IMR-90 (cell line): ENCODE data around the gene OR6K3. TPM values are rescaled to one million over a fixed set of nuclear protein-coding genes. Genes with fewer than 3 reads are reported as not detected.

Experiments used
- ATAC-seq: fragments of 200-7000 bp; cut with Tn5 transposase; 2 replicates; pipeline ENCODE4 v1.9.1; 2020; ENCODE audit warnings: low read depth, mild to moderate bottlenecking, moderate library complexity
- BruUV-seq: library from RNA; stranded (reverse); fragments of 400-500 nt; replicated peaks from 2 replicates; lab custom pipeline; 2021; lab: Mats Ljungman, UMichigan
- CTCF ChIA-PET: fragments of 300-600 bp; formaldehyde crosslinking; extraction: SDS; loops from one replicate; lab custom pipeline; 2021; ENCODE audit warnings: antibody characterized with exemption; lab: Yijun Ruan, JAX
- POLR2A ChIA-PET: fragments of 300-600 bp; sonication (Branson Sonifier 250); formaldehyde crosslinking; loops from one replicate; lab custom pipeline; 2022; ENCODE audit warnings: antibody characterized with exemption; ENCODE audit not compliant: unreplicated experiment; lab: Charles Lee
- DNase-seq: peaks from one replicate; pipeline ENCODE4 v3.0.0; 2013
- H2AFZ ChIP-seq: replicated peaks from 2 replicates; pipeline ENCODE3; 2013; ENCODE audit warnings: low read length, mild to moderate bottlenecking; ENCODE audit not compliant: poor library complexity
- H2AK5ac ChIP-seq: 2 replicates; pipeline ENCODE4 v1.6.1; 2013; ENCODE audit warnings: low read depth, low read length, inconsistent platforms
- H2AK9ac ChIP-seq: replicated peaks from 2 replicates; pipeline ENCODE3; 2013; ENCODE audit warnings: mild to moderate bottlenecking, low read depth, low read length, moderate library complexity; ENCODE audit not compliant: poor library complexity
- H2BK120ac ChIP-seq: 2 replicates; pipeline ENCODE4 v1.6.1; 2013; ENCODE audit warnings: low read depth, low read length, inconsistent platforms
- H2BK15ac ChIP-seq: 3 replicates; pipeline ENCODE4 v1.6.1; 2013; ENCODE audit warnings: low read depth, low read length, inconsistent platforms
- H2BK20ac ChIP-seq: 2 replicates; pipeline ENCODE4 v1.6.1; 2013; ENCODE audit warnings: low read depth, mild to moderate bottlenecking, inconsistent platforms, low read length, moderate library complexity
- H2BK5ac ChIP-seq: 2 replicates; pipeline ENCODE4 v1.6.1; 2013; ENCODE audit warnings: mild to moderate bottlenecking, low read depth, low read length, inconsistent platforms; ENCODE audit not compliant: poor library complexity, severe bottlenecking
- H3K14ac ChIP-seq: replicated peaks from 2 replicates; pipeline ENCODE4 v1.6.1; 2013; ENCODE audit warnings: low read depth, low read length, inconsistent platforms
- H3K18ac ChIP-seq: 2 replicates; pipeline ENCODE4 v1.6.1; 2013; ENCODE audit warnings: low read depth, low read length, control low read depth
- H3K23ac ChIP-seq: 2 replicates; pipeline ENCODE4 v1.6.1; 2013; ENCODE audit warnings: low read depth, low read length, inconsistent platforms
- H3K27ac ChIP-seq: 2 replicates; pipeline ENCODE4 v1.5.1; 2013; ENCODE audit warnings: mild to moderate bottlenecking, control low read depth, low read length; ENCODE audit not compliant: insufficient read depth
- H3K27me3 ChIP-seq: 2 replicates; pipeline ENCODE4 v1.6.1; 2013; ENCODE audit warnings: low read length; ENCODE audit not compliant: control insufficient read depth, insufficient read depth
- H3K36me3 ChIP-seq: 2 replicates; pipeline ENCODE4 v1.6.1; 2013; ENCODE audit warnings: low read length, mixed read lengths; ENCODE audit not compliant: control insufficient read depth, insufficient read depth
- H3K4ac ChIP-seq: 2 replicates; pipeline ENCODE4 v1.6.1; 2013; ENCODE audit warnings: low read depth, low read length, inconsistent platforms
- H3K4me1 ChIP-seq: 2 replicates; pipeline ENCODE4 v1.6.1; 2013; ENCODE audit warnings: low read length, mixed read lengths; ENCODE audit not compliant: control insufficient read depth, insufficient read depth
- H3K4me2 ChIP-seq: 2 replicates; pipeline ENCODE4 v1.6.1; 2013; ENCODE audit warnings: low read depth, mild to moderate bottlenecking, control low read depth, low read length, moderate library complexity
- H3K4me3 ChIP-seq: 2 replicates; pipeline ENCODE4 v1.5.1; 2013; ENCODE audit warnings: low read depth, mild to moderate bottlenecking, control low read depth, low read length, moderate library complexity; ENCODE audit not compliant: insufficient read depth
- H3K56ac ChIP-seq: 2 replicates; pipeline ENCODE4 v1.6.1; 2013; ENCODE audit warnings: low read length, inconsistent platforms; ENCODE audit not compliant: insufficient read depth; ENCODE audit errors: extremely low read depth
- H3K79me1 ChIP-seq, 2 experiments: 2 replicates each; pipeline ENCODE4 v1.6.1; 2013; ENCODE audit warnings: low read length in 2 of 2, inconsistent platforms in 1 of 2, low read depth in 1 of 2
- H3K9ac ChIP-seq: 2 replicates; pipeline ENCODE4 v1.6.1; 2013; ENCODE audit warnings: low read depth, low read length, control low read depth
- H3K9me1 ChIP-seq: 2 replicates; pipeline ENCODE4 v1.6.1; 2013; ENCODE audit warnings: low read length, inconsistent platforms; ENCODE audit not compliant: insufficient read depth
- H3K9me3 ChIP-seq: 2 replicates; pipeline ENCODE4 v1.6.1; 2013; ENCODE audit warnings: low read length; ENCODE audit not compliant: control insufficient read depth, insufficient read depth
- H4K20me1 ChIP-seq: 2 replicates; pipeline ENCODE4 v1.6.1; 2013; ENCODE audit warnings: low read length, inconsistent platforms; ENCODE audit not compliant: insufficient read depth
- H4K5ac ChIP-seq: 2 replicates; pipeline ENCODE4 v1.6.1; 2013; ENCODE audit warnings: mild to moderate bottlenecking, low read depth, low read length, control low read depth
- H4K8ac ChIP-seq, 2 experiments: 2 replicates each; pipeline ENCODE4 v1.6.1; 2013; ENCODE audit warnings: low read depth in 2 of 2, low read length in 2 of 2, control low read depth in 1 of 2, inconsistent platforms in 1 of 2
- H4K91ac ChIP-seq: 2 replicates; pipeline ENCODE4 v1.6.1; 2013; ENCODE audit warnings: low read depth, low read length, inconsistent platforms; ENCODE audit not compliant: insufficient read depth
- BHLHE40 ChIP-seq: fragments of 150-350 bp; IDR thresholded peaks from 2 replicates; pipeline ENCODE4 v1.6.1; 2016; ENCODE audit warnings: mild to moderate bottlenecking, low read depth, low read length
- CEBPB ChIP-seq: IDR thresholded peaks from 2 replicates; pipeline ENCODE4 v1.6.1; 2012; ENCODE audit warnings: low read depth, low read length, improper control_type of control experiment
- CHD1 ChIP-seq: IDR thresholded peaks from 2 replicates; pipeline ENCODE4 v1.6.1; 2012; ENCODE audit warnings: low read depth, low read length, improper control_type of control experiment
- CTCF ChIP-seq: conservative IDR thresholded peaks from 2 replicates; pipeline ENCODE4 v1.5.1; 2012; ENCODE audit warnings: mild to moderate bottlenecking, low read depth, low read length, improper control_type of control experiment
- ELK1 ChIP-seq: fragments of 150-350 bp; IDR thresholded peaks from 2 replicates; pipeline ENCODE4 v1.6.1; 2016; ENCODE audit warnings: low read depth, mild to moderate bottlenecking, low read length, moderate library complexity, borderline replicate concordance
- FOS ChIP-seq: fragments of 150-350 bp; IDR thresholded peaks from 2 replicates; pipeline ENCODE4 v1.6.1; 2016; ENCODE audit warnings: low read depth, low read length
- MAFK ChIP-seq: IDR thresholded peaks from 2 replicates; pipeline ENCODE4 v1.6.1; 2012; ENCODE audit warnings: low read depth, low read length, improper control_type of control experiment
- MAZ ChIP-seq: IDR thresholded peaks from 2 replicates; pipeline ENCODE4 v1.6.1; 2012; ENCODE audit warnings: low read depth, mild to moderate bottlenecking, low read length, improper control_type of control experiment, moderate library complexity, borderline replicate concordance
- MXI1 ChIP-seq: IDR thresholded peaks from 2 replicates; pipeline ENCODE4 v1.6.1; 2012; ENCODE audit warnings: low read depth, mild to moderate bottlenecking, low read length, moderate library complexity, borderline replicate concordance
- NFE2L2 ChIP-seq: fragments of 150-350 bp; IDR thresholded peaks from 2 replicates; pipeline ENCODE4 v1.6.1; 2016; ENCODE audit warnings: low read depth, mild to moderate bottlenecking, low read length
- POLR2A ChIP-seq: IDR thresholded peaks from 2 replicates; pipeline ENCODE4 v1.6.1; 2012; ENCODE audit warnings: mild to moderate bottlenecking, low read depth, low read length
- RAD21 ChIP-seq: IDR thresholded peaks from 2 replicates; pipeline ENCODE4 v1.6.1; 2012; ENCODE audit warnings: low read length, improper control_type of control experiment
- RCOR1 ChIP-seq: IDR thresholded peaks from 2 replicates; pipeline ENCODE4 v1.6.1; 2012; ENCODE audit warnings: mild to moderate bottlenecking, low read length, improper control_type of control experiment; ENCODE audit not compliant: insufficient replicate concordance
- RFX5 ChIP-seq: IDR thresholded peaks from 2 replicates; pipeline ENCODE4 v1.8.0; 2012; ENCODE audit warnings: low read depth, mild to moderate bottlenecking, low read length, moderate library complexity
- SMC3 ChIP-seq: fragments of 150-350 bp; IDR thresholded peaks from 2 replicates; pipeline ENCODE4 v1.6.1; 2016; ENCODE audit warnings: low read depth, mild to moderate bottlenecking, antibody characterized with exemption, low read length, moderate library complexity
- USF2 ChIP-seq: fragments of 150-350 bp; IDR thresholded peaks from 2 replicates; pipeline ENCODE4 v1.6.1; 2017; ENCODE audit warnings: mild to moderate bottlenecking, antibody characterized with exemption, low read length, low read depth
- WGBS, 2 experiments: methylation state at CpG; one replicate each; pipeline versions ENCODE4 v1.1.5 to v1.1.7; 2013; ENCODE audit warnings: missing lambda C conversion rate in 2 of 2; ENCODE audit not compliant: insufficient read length in 1 of 2; ENCODE audit errors: extremely low coverage in 2 of 2; 5-methylcytosine and 5-hydroxymethylcytosine counted together
- dilution Hi-C: fragments of 300-500 bp; cut with HindIII; formaldehyde crosslinking; loops from one replicate; pipeline ENCODE4 v1.14.3; 2018; ENCODE audit warnings: low sequenced_read_pairs; ENCODE audit not compliant: unreplicated experiment
- in situ Hi-C: fragments of 300-500 bp; cut with MboI; formaldehyde crosslinking; loops from 3 replicates; pipeline ENCODE4 v1.14.3; 2019; ENCODE audit warnings: low sequenced_read_pairs, inconsistent platforms, mixed read lengths
- intact Hi-C: fragments of 100-400 bp; cut with micrococcal nuclease; formaldehyde crosslinking; loops from 2 replicates; pipeline ENCODE4 v1.10.0; 2022
- polyA plus RNA-seq, 3 experiments: library from polyadenylated mRNA; depleted of rRNA; stranded (reverse); fragments of >200 nt; gene quantifications; 2 replicates each; pipeline ENCODE4 v1.2.3, GENCODE V29; 2012; ENCODE audit warnings: low replicate concordance in 1 of 3
- total RNA-seq: library from RNA; depleted of rRNA; stranded (reverse); fragments of >200 nt; gene quantifications from 2 replicates; pipeline ENCODE4 v1.2.3, GENCODE V29; 2012

The OR6K3 gene
- total and polyA plus RNA-seq, 2 of the 4 experiments (the other 2 are of a cell fraction): not detected

GRCh38 chr1:158717344-158717743, 3.2 kb downstream of the OR6K3 start:
- Histone ChIP-seq H3K27me3 (no peaks in the 10 kb centered on the region), H3K9me1 (no peaks in the 10 kb centered on the region)
- no peak for TF ChIP-seq RCOR1
- no peak for TF ChIP-seq ELK1
- TF ChIP-seq RAD21: no peak
- TF ChIP-seq RFX5: no peak
- TF ChIP-seq NFE2L2: no peak
- no peak for TF ChIP-seq MAFK
- TF ChIP-seq MAZ: no peak
- no peak for TF ChIP-seq CTCF
- TF ChIP-seq CHD1: no peak
- no peak for TF ChIP-seq USF2
- TF ChIP-seq POLR2A: no peak
- no peak for TF ChIP-seq MXI1
- no peak for TF ChIP-seq BHLHE40
- no peak for TF ChIP-seq SMC3
- TF ChIP-seq FOS: no peak
- TF ChIP-seq CEBPB: no peak

More at GRCh38 chr1:158717344-158717743, 3.2 kb downstream of the OR6K3 start:
- 63% methylated on average over 4 of the region's 6 CpGs; no CpG with 5 or more reads in 1 of the 2 experiments for WGBS, 2 experiments
- H3K4me3 ChIP-seq: no peak overlapping the region
- no peaks in the 10 kb centered on the region for H3K9me3 ChIP-seq
- H2BK5ac ChIP-seq: no peak overlapping the region
- H4K5ac ChIP-seq: no peak overlapping the region
- in situ Hi-C loops: no loop called here
- no peak overlapping the region for H2BK120ac ChIP-seq
- no peak overlapping the region for H2BK15ac ChIP-seq
- no peak overlapping the region for H4K8ac ChIP-seq
- intact Hi-C loops: no loop called here
- DNase-seq: no peak
- no peaks in the 10 kb centered on the region for H3K79me1 ChIP-seq
- dilution Hi-C loops: no loop called here
- no peaks in the 10 kb centered on the region for H3K4me1 ChIP-seq
- no peak for ATAC-seq
- no peak overlapping the region for H2AK5ac ChIP-seq
- CTCF ChIA-PET: no interaction called here
- no peak overlapping the region for H2AFZ ChIP-seq
- H3K4me2 ChIP-seq: no peak overlapping the region
- no peak overlapping the region for H3K4ac ChIP-seq
- no peak overlapping the region for H4K91ac ChIP-seq
- H3K9ac ChIP-seq: no peak overlapping the region
- H3K18ac ChIP-seq: no peak overlapping the region
- POLR2A ChIA-PET: no interaction called here
- H4K20me1 ChIP-seq: no peaks in the 10 kb centered on the region
- H3K27ac ChIP-seq: no peak overlapping the region
- H3K14ac ChIP-seq: no peak overlapping the region
- no peak overlapping the region for H2AK9ac ChIP-seq
- H2BK20ac ChIP-seq: no peak overlapping the region
- no TSS peak for BruUV-seq
- no peaks in the 10 kb centered on the region for H3K36me3 ChIP-seq
- no peak overlapping the region for H3K56ac ChIP-seq
- no peak overlapping the region for H3K23ac ChIP-seq
